Gastrocnemius medialis (tissue), 4 donors: Measurements from ENCODE around the gene IFNAR2. TPM values are rescaled to one million over a fixed set of nuclear protein-coding genes. Genes with fewer than 3 reads are reported as not detected.

Experiments used
- ATAC-seq, 2 donors: fragments of 150-250 bp; one replicate each; pipeline ENCODE4 v1.9.1; 2016
- DNase-seq, 2 donors: peaks; one replicate each; pipeline ENCODE4 v3.0.0-alpha.2; 2019
- H3K27ac ChIP-seq, 4 donors: fragments of 200-600 bp; sonication (generic); 1 replicate in 1 of 4; 2 replicates in 3 of 4; pipeline ENCODE4 v1.5.1; 2016 to 2018; ENCODE audit warnings: mild to moderate bottlenecking in 2 of 4, moderate library complexity in 1 of 4
- H3K27me3 ChIP-seq, 3 donors: fragments of 200-600 bp; sonication (generic) in 2 of 3; 1 replicate in 1 of 3; 2 replicates in 2 of 3; pipeline versions ENCODE4 v1.5.1 to v1.6.0; 2016 to 2019; ENCODE audit warnings: mild to moderate bottlenecking in 1 of 3, moderate library complexity in 1 of 3
- H3K36me3 ChIP-seq, 2 donors: fragments of 200-600 bp; sonication (generic) in 1 of 2; one replicate each; pipeline ENCODE4 v1.5.1; 2017 to 2018
- H3K4me1 ChIP-seq, 2 donors: fragments of 200-600 bp; sonication (generic) in 1 of 2; one replicate each; pipeline ENCODE4 v1.5.1; 2016 to 2017; ENCODE audit warnings: mild to moderate bottlenecking in 2 of 2
- H3K4me3 ChIP-seq, 4 donors: fragments of 200-600 bp; sonication (generic) in 3 of 4; 1 replicate in 1 of 4; 2 replicates in 3 of 4; pipeline ENCODE4 v1.5.1; 2016 to 2019; ENCODE audit warnings: mild to moderate bottlenecking in 2 of 4
- H3K9me3 ChIP-seq, 3 donors: fragments of 200-600 bp; sonication (generic) in 2 of 3; 1 replicate in 1 of 3; 2 replicates in 2 of 3; pipeline ENCODE4 v1.5.1; 2016 to 2019
- POLR2A ChIP-seq, 2 donors: fragments of 450-650 bp; IDR thresholded peaks; one replicate each; pipeline ENCODE4 v1.6.1; 2017; ENCODE audit warnings: antibody characterized with exemption in 2 of 2, mild to moderate bottlenecking in 2 of 2, moderate library complexity in 2 of 2
- in situ Hi-C, 4 donors: fragments of 200-750 bp; cut with MboI; loops; one replicate each; pipeline versions ENCODE4 v1.15.0 to v1.8.0; 2017; ENCODE audit warnings: low sequenced_read_pairs in 4 of 4
- intact Hi-C: fragments of 100-400 bp; cut with DNase I; formaldehyde crosslinking; loops from one replicate; pipeline ENCODE4 v1.15.1; 2023; ENCODE audit warnings: low total_unique reads
- total RNA-seq, 4 donors: library from RNA; depleted of rRNA; stranded (reverse); fragments of >200 nt; gene quantifications; one replicate each; pipeline versions ENCODE4 v1.1.0 to v1.2.3, GENCODE V29; 2016
- TF ChIP-seq, protein P1 (sequence below), 5 experiments: fragments of 450-650 bp in 3 of 5; fragments of 200-600 bp in 2 of 5; sonication (generic) in 2 of 5; IDR thresholded peaks in 4 of 5; conservative IDR thresholded peaks in 1 of 5; 1 replicate in 4 of 5; 2 replicates in 1 of 5; pipeline ENCODE4 v1.5.1; 2016 to 2019; ENCODE audit warnings: antibody characterized with exemption in 5 of 5, mild to moderate bottlenecking in 3 of 5, moderate library complexity in 3 of 5

IFNAR2 gene
- total RNA-seq = 1 to 10 TPM; 3.4 to 8.0 (median 4.7) TPM

DNA sequence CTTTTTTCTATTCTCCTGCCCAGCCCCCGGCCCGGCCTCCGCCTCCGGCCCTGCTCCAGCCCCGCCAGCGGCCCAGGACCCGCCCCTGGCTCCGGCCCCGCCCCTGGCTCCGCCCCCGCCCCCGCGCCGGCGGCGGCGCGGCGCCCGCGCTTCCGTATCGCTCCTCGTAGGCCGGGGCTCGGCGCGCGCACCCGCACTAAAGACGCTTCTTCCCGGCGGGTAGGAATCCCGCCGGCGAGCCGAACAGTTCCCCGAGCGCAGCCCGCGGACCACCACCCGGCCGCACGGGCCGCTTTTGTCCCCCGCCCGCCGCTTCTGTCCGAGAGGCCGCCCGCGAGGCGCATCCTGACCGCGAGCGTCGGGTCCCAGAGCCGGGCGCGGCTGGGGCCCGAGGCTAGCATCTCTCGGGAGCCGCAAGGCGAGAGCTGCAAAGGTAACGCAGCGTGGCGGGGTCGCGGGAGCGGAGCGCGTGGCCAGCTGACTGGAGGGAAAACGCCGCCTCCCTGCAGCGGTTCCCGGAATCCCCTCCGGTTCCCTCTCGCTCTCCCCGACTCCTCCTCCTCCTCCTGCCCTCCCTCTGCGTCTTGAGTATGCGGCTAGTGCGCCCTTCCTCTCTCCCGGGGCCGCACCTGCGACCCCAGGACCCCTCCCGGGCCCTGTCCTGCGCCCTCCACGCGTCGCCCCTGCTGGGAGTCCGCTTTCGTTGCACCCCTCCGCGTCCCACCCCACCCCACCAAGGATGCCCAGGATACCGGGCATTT is at the start of gene IFNAR2:
IFNAR2 (plus strand) TSS at position 155 of the 761 bp plus-strand sequence. CDS start 11,985 bp downstream, outside the sequence.
- peak; percentile 78 to 84 for TF ChIP-seq POLR2A (IDR thresholded peaks at IDR 0.05)
- TF ChIP-seq, protein P1, sequence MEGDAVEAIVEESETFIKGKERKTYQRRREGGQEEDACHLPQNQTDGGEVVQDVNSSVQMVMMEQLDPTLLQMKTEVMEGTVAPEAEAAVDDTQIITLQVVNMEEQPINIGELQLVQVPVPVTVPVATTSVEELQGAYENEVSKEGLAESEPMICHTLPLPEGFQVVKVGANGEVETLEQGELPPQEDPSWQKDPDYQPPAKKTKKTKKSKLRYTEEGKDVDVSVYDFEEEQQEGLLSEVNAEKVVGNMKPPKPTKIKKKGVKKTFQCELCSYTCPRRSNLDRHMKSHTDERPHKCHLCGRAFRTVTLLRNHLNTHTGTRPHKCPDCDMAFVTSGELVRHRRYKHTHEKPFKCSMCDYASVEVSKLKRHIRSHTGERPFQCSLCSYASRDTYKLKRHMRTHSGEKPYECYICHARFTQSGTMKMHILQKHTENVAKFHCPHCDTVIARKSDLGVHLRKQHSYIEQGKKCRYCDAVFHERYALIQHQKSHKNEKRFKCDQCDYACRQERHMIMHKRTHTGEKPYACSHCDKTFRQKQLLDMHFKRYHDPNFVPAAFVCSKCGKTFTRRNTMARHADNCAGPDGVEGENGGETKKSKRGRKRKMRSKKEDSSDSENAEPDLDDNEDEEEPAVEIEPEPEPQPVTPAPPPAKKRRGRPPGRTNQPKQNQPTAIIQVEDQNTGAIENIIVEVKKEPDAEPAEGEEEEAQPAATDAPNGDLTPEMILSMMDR (IDR thresholded peaks at IDR 0.05 in 4 of 5, conservative IDR thresholded peaks at IDR 0.05 in 1 of 5) = no peak
- intact Hi-C loops (loop anchor here (1.0 kb wide), 1 partner anchor 36 kb away; the partner anchor contains the start of gene IL10RB), in situ Hi-C loops (no loop called here)
- no peaks in the 10 kb centered on the region for H3K27me3 ChIP-seq
- ATAC-seq (peak; percentile 95), DNase-seq (peak; percentile 21 to 60)
- H3K4me3 ChIP-seq = peak within 1 kb of the TSS; percentile 77 to 99 (median 88)
- H3K4me1 ChIP-seq = peaks cover 26 to 39% of the 10 kb centered on the region in 2 donors
- no peaks in the 10 kb centered on the region for H3K36me3 ChIP-seq
- no peaks in the 10 kb centered on the region for H3K9me3 ChIP-seq
- H3K27ac ChIP-seq = peak within 1 kb of the TSS; percentile 81 to 94 (median 89)

DNA sequence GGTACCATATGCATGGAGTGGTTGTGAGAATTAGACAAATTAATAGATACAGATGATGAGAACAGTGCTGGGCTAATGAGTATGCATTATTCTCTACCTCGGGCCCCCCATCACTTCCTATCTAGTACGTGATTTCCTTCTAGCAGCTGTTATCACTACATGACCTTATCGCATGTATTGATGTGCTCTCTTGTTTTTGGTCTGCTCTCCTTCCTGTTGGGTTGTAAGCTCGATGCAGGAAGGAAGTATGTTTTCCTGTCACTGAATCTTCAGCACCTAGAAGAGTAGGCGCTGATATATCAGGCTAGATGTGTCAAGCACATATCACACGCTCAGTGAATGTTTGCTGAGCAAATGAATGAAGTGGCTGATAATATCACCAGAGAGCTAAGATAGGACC is 43.9 kb upstream of the IFNAR2 start:
- intact Hi-C loops = no loop called here
- no peak overlapping the region for H3K4me3 ChIP-seq
- H3K27me3 ChIP-seq = no peaks in the 10 kb centered on the region
- ATAC-seq = no peak
- H3K4me1 ChIP-seq = peaks cover 7 to 9% of the 10 kb centered on the region in 2 donors
- in situ Hi-C loops = no loop called here
- H3K9me3 ChIP-seq = no peaks in the 10 kb centered on the region
- TF ChIP-seq, protein P1 (IDR thresholded peaks at IDR 0.05 in 4 of 5, conservative IDR thresholded peaks at IDR 0.05 in 1 of 5) = no peak
- TF ChIP-seq POLR2A (IDR thresholded peaks at IDR 0.05) = no peak
- no peaks in the 10 kb centered on the region for H3K36me3 ChIP-seq
- DNase-seq = no peak
- H3K27ac ChIP-seq = no peak overlapping the region

DNA sequence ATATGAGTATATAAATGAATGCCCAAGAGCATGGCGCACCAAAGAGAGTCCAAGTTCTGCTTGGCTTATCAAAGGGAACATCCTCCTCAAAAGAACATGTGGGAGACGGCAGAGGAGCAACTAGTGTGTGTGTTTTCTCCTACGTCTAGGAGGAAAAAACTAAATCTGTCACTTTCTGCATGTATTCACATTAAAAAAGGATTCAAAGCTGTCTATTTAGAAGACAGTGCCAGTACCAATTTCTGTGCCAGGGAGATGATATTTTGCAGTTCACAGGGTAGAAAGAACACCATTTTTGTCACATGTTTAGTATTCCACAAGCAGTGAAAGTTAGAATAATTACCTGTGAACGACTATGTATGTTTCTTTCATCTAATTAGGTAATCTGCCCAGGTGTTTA is 42.5 kb upstream of the IFNAR2 start:
- ATAC-seq (no peak), DNase-seq (no peak)
- Histone ChIP-seq H3K36me3 (no peaks in the 10 kb centered on the region), H3K4me1 (peaks cover 7 to 9% of the 10 kb centered on the region in 2 donors), H3K27me3 (no peaks in the 10 kb centered on the region), H3K4me3 (no peak overlapping the region), H3K27ac (no peak overlapping the region), H3K9me3 (no peaks in the 10 kb centered on the region)
- no peak for TF ChIP-seq POLR2A (IDR thresholded peaks at IDR 0.05)
- TF ChIP-seq, protein P1 (IDR thresholded peaks at IDR 0.05 in 4 of 5, conservative IDR thresholded peaks at IDR 0.05 in 1 of 5) = no peak
- in situ Hi-C loops = no loop called here
- intact Hi-C loops = no loop called here

DNA sequence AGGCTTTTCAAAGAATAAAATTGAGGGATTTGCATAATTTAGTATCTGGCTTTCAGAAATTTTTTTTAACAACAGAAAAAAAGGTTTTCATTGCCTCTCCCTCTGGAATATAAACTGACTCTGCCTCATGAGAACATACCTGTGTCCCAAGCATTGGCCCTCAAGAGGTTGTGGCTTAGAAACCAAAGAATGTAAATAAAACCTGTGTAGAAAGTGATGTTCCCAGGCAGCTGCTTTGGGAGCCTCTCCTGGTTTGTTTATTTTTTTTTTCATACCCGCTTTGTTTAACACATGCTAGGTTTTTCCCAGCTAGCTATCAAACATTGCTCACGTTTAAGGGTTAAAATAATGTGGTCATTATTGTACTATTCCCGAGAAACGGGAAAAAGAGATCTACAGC is 40.5 kb upstream of the IFNAR2 start:
- TF ChIP-seq, protein P1 (IDR thresholded peaks at IDR 0.05 in 4 of 5, conservative IDR thresholded peaks at IDR 0.05 in 1 of 5) = no peak
- TF ChIP-seq POLR2A (IDR thresholded peaks at IDR 0.05) = no peak
- in situ Hi-C loops (no loop called here), intact Hi-C loops (no loop called here)
- Histone ChIP-seq H3K36me3 (no peaks in the 10 kb centered on the region), H3K4me3 (no peak overlapping the region), H3K9me3 (no peaks in the 10 kb centered on the region), H3K27me3 (no peaks in the 10 kb centered on the region), H3K27ac (no peak overlapping the region), H3K4me1 (peaks cover 7 to 9% of the 10 kb centered on the region in 2 donors)
- ATAC-seq = no peak
- DNase-seq = no peak
